NCI-H128 (cell line): ENCODE data around the gene NRN1L.
A peak's percentile ranks its signal among the peaks of the same experiment; 100 is the strongest.

Experiments used
- DNase-seq: peaks from one replicate; lab custom pipeline; 2025; ENCODE audit not compliant: unreplicated experiment; lab: John Stamatoyannopoulos, UW

Gene NRN1L

GRCh38 chr16:67915831-67916723, 31.4 kb downstream of the NRN1L start:
- DNase-seq, result no peak

GRCh38 chr16:67917140-67917851, 32.6 kb downstream of the NRN1L start:
- DNase-seq, result no peak

GRCh38 chr16:67917852-67918236, 33.2 kb downstream of the NRN1L start:
- no peak for DNase-seq

GRCh38 chr16:67919622-67920221, 35.0 kb downstream of the NRN1L start:
- no peak for DNase-seq

- DNase-seq, result no peak
These were observed 37.5 kb downstream of the NRN1L start for GRCh38 chr16:67922221-67922620.

GRCh38 chr16:67922740-67923139, 38.1 kb downstream of the NRN1L start:
- peak; percentile 24 for DNase-seq

- no peak for DNase-seq
These were observed 38.9 kb downstream of the NRN1L start for GRCh38 chr16:67923414-67924116.

GRCh38 chr16:67924140-67924906, 39.6 kb downstream of the NRN1L start:
- DNase-seq, result no peak

- peak; percentile 17 for DNase-seq
These were observed 41.6 kb downstream of the NRN1L start for GRCh38 chr16:67926181-67926750.

- DNase-seq, result no peak
These were observed 42.7 kb downstream of the NRN1L start for GRCh38 chr16:67927131-67927941.

GRCh38 chr16:67928147-67928546, 43.5 kb downstream of the NRN1L start:
- DNase-seq, result no peak

GRCh38 chr16:67928561-67929364, 44.1 kb downstream of the NRN1L start:
- DNase-seq, result peak; percentile 46

GRCh38 chr16:67930191-67930590, 45.5 kb downstream of the NRN1L start:
- DNase-seq, result no peak

GRCh38 chr16:67930678-67931211, 46.1 kb downstream of the NRN1L start:
- no peak for DNase-seq

GRCh38 chr16:67931712-67932461, 47.2 kb downstream of the NRN1L start, which contains the start of gene CTRL:
Gene CTRL, minus strand, starts transcription at chr16:67931862. Its CDS starts 10 bp downstream, at chr16:67931852.
- DNase-seq, result no peak

- no peak for DNase-seq
These were observed 47.8 kb downstream of the NRN1L start for GRCh38 chr16:67932462-67932840.

- DNase-seq, result no peak
These were observed 49.1 kb downstream of the NRN1L start for GRCh38 chr16:67933805-67934204.
